ENCODE results near the gene KIRREL3. TPM values are rescaled to one million over a fixed set of nuclear protein-coding genes. Genes with fewer than 3 reads are reported as not detected.

The KIRREL3 gene
- total RNA-seq, 1 donor from 2014 or later, result 0.26 TPM

DNA sequence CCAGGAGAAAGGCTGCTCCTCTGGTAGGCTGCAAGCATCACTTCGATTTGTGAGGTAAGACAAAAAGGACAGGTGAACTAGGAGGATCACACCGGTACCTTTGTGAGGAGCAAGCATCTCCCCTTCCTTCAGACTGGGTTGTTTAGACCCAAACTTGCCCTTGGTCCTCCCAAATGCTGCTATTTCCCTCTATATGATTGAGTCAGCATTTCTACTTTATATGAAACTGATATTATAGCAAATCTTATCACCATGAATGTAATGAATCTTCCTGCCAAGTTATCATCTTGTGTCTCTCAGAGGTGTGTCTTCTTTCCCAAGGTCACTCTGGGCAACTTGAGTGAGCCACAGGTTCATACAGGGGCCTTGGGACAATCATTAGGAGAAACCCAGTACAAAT is 61.0 kb downstream of the KIRREL3 start:
- no peaks in the 10 kb centered on the region for H3K9me3 Mint-ChIP-seq (ENCODE audit: low read depth)
- H3K4me1 Mint-ChIP-seq (ENCODE audit: low read depth), result no peaks in the 10 kb centered on the region
- no peak overlapping the region for H3K27ac Mint-ChIP-seq
- H3K4me3 Mint-ChIP-seq (ENCODE audit: low read depth), result no peak overlapping the region
- H3K27me3 Mint-ChIP-seq, result peaks cover 50% of the 10 kb centered on the region
- DNase-seq (ENCODE audit: low spot score, unreplicated experiment), result no peak
- TF ChIP-seq, protein P1, sequence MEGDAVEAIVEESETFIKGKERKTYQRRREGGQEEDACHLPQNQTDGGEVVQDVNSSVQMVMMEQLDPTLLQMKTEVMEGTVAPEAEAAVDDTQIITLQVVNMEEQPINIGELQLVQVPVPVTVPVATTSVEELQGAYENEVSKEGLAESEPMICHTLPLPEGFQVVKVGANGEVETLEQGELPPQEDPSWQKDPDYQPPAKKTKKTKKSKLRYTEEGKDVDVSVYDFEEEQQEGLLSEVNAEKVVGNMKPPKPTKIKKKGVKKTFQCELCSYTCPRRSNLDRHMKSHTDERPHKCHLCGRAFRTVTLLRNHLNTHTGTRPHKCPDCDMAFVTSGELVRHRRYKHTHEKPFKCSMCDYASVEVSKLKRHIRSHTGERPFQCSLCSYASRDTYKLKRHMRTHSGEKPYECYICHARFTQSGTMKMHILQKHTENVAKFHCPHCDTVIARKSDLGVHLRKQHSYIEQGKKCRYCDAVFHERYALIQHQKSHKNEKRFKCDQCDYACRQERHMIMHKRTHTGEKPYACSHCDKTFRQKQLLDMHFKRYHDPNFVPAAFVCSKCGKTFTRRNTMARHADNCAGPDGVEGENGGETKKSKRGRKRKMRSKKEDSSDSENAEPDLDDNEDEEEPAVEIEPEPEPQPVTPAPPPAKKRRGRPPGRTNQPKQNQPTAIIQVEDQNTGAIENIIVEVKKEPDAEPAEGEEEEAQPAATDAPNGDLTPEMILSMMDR (IDR thresholded peaks at IDR 0.05; ENCODE audit: unreplicated experiment), result no peak
- H3K36me3 Mint-ChIP-seq (ENCODE audit: insufficient read depth), result no peaks in the 10 kb centered on the region

DNA sequence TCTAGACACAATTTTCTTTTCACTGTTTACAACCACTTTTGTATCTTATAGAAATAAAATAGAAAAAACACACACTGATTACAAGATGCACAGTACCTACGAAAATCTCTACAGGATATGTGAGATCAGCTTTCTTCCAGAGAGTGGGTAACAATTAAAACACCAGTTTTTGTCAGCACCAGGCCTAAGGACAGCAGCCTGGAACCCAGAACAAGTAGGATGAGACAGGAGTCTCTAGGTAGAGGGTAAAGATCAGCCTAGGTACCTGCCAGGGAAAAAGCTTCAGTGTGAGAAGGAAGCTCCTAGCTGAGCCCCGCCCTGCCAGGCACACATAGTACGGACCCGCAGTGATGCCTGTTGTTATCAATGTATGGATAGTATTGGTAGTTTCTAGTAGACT is 61.9 kb downstream of the KIRREL3 start:
- Mint-ChIP-seq H3K4me1 (ENCODE audit: low read depth) (no peaks in the 10 kb centered on the region), H3K4me3 (ENCODE audit: low read depth) (no peak overlapping the region), H3K36me3 (ENCODE audit: insufficient read depth) (no peaks in the 10 kb centered on the region), H3K27ac (no peak overlapping the region), H3K9me3 (ENCODE audit: low read depth) (peaks cover 4% of the 10 kb centered on the region), H3K27me3 (peaks cover 45% of the 10 kb centered on the region)
- TF ChIP-seq, protein P1 (IDR thresholded peaks at IDR 0.05; ENCODE audit: unreplicated experiment), result no peak
- DNase-seq (ENCODE audit: low spot score, unreplicated experiment), result no peak

DNA sequence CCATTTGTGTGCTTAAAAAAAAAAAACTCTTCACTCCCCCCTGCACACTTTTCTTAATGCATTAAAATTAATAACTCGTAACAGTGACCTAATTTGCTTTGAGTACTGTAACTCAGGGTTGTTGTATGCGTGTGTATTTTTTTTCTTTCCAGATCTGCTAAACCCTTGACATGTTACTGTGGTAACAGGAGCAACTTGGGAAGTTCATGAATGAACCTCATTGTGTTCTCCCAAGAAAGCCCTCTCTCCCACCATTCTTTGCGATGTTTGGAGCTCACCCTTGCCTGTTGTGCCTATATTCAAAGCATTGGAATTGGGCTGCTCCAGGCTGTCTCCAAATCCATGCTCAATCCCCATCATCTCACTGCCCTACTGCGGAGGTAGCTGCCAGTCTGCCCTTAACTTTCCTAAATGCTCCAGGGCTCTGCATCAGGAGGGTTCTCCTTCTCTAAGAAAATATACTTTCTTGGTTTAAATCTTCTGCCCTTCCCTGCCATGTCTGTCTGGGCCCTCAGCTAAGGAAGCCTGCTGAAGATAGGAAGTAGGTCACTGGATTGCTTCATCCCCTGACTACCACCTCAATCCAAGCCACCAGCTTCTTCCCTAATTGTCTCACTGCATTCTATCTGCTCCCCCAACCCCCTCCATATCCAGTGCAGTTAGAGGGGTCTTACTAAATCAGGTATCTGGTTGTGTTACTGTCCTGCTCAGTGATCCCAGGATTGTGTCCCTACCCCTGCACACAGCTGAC is 70.3 kb downstream of the KIRREL3 start:
- peaks cover 11% of the 10 kb centered on the region for H3K4me1 Mint-ChIP-seq (ENCODE audit: low read depth)
- H3K36me3 Mint-ChIP-seq (ENCODE audit: insufficient read depth), result no peaks in the 10 kb centered on the region
- TF ChIP-seq, protein P1 (IDR thresholded peaks at IDR 0.05; ENCODE audit: unreplicated experiment), result no peak
- H3K4me3 Mint-ChIP-seq (ENCODE audit: low read depth), result no peak overlapping the region
- H3K27me3 Mint-ChIP-seq, result peaks cover 45% of the 10 kb centered on the region
- H3K9me3 Mint-ChIP-seq (ENCODE audit: low read depth), result peaks cover 8% of the 10 kb centered on the region
- DNase-seq (ENCODE audit: low spot score, unreplicated experiment), result no peak
- no peak overlapping the region for H3K27ac Mint-ChIP-seq

DNA sequence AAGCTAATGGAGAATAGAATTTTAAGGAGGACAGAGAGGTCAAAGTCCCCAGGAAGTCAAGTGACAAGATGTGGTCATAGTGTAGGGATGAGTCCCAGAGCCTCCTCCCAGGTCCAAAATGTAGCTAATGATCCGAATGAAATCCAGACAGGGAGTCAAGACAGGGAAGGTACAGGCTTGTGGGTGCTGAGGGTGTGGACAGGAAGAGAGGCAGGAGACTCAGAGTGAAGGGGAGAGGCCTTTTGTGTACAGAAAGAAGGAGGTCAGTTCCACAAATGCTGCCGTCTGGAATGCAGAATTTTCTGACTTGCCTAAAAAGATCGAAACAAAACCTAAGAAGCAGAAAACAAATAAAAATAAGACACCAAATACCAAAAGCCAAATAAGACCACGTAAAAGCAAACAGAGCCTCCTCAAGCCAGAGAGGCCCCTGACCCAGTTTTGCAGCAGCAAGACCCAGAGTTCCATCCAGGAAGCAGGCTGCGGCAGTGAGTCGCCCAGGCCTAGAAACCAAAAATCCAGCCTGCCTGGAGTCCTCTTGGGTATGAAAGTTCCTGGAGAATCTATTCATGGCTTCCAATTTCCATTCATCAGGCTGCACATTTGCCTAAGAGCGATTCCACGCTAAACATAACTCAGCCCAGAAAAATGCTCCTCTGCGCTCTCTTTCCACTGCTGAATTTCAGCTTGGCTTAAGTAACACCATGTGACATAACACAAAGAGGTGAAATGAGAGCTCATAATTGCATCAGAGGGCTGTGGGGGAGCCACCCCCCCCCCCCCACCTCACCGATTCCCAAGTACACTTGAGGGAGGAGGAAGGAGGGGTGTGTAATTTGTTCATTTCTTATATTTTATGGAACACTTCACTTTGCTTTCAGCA is 71.2 kb downstream of the KIRREL3 start:
- peaks cover 8% of the 10 kb centered on the region for H3K9me3 Mint-ChIP-seq (ENCODE audit: low read depth)
- DNase-seq (ENCODE audit: low spot score, unreplicated experiment), result no peak
- no peaks in the 10 kb centered on the region for H3K36me3 Mint-ChIP-seq (ENCODE audit: insufficient read depth)
- H3K27ac Mint-ChIP-seq, result no peak overlapping the region
- H3K27me3 Mint-ChIP-seq, result peaks cover 49% of the 10 kb centered on the region
- peaks cover 11% of the 10 kb centered on the region for H3K4me1 Mint-ChIP-seq (ENCODE audit: low read depth)
- TF ChIP-seq, protein P1 (IDR thresholded peaks at IDR 0.05; ENCODE audit: unreplicated experiment), result no peak
- no peak overlapping the region for H3K4me3 Mint-ChIP-seq (ENCODE audit: low read depth)

DNA sequence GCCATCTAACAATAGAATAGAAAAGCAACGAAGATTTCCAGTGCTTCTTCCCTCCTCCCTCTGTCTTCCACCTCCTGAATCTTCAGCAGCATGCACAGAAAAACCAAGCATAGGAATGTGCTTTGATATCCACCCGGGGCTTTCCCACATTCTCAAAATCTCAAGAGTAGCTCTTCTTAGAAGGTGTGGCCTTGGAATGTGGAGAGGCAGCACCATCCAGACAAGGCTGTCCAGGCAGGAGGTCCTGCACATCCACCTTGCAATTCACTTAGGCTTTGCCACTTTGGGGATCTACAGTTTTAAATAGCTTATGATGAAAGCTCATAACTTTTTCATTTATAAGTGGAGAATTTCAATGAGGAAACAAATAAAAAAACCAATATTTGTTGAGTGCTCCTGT is 72.9 kb downstream of the KIRREL3 start:
- peaks cover 49% of the 10 kb centered on the region for H3K27me3 Mint-ChIP-seq
- peaks cover 3% of the 10 kb centered on the region for H3K9me3 Mint-ChIP-seq (ENCODE audit: low read depth)
- no peak for DNase-seq (ENCODE audit: low spot score, unreplicated experiment)
- H3K4me3 Mint-ChIP-seq (ENCODE audit: low read depth), result no peak overlapping the region
- peaks cover 11% of the 10 kb centered on the region for H3K4me1 Mint-ChIP-seq (ENCODE audit: low read depth)
- no peaks in the 10 kb centered on the region for H3K36me3 Mint-ChIP-seq (ENCODE audit: insufficient read depth)
- no peak overlapping the region for H3K27ac Mint-ChIP-seq
- TF ChIP-seq, protein P1 (IDR thresholded peaks at IDR 0.05; ENCODE audit: unreplicated experiment), result no peak

Measured in progenitor cell of endocrine pancreas (in vitro differentiated cells).